HL-60 (cell line): ENCODE results near the gene HOXD12.

Experiments used
- microRNA-seq: library from miRNA; unstranded; fragments of <30 nt; microRNA quantifications from one replicate; pipeline ENCODE4, GENCODE V29; 2018

The HOXD12 gene

Small RNAs within 50 kb of the gene (microRNA-seq; reads per million reads assigned to microRNA genes)
- 3.6 reads per million, percentile 8 among the genes with 10 or more reads in this experiment for gene MIR10B
